ENCODE results near the gene S1PR1. TPM values are rescaled to one million over a fixed set of nuclear protein-coding genes. Genes with fewer than 3 reads are reported as not detected.

Gene S1PR1
- total RNA-seq, 1 donor from 2014 or later, result 0.29 TPM

GRCh38 chr1:101284622-101285218, 47.9 kb downstream of the S1PR1 start:
- no peak for TF ChIP-seq CTCF (conservative IDR thresholded peaks at IDR 0.05; ENCODE audit: low read depth, low read length)
- DNase-seq (ENCODE audit: low read depth), result no peak
- H3K4me3 ChIP-seq (ENCODE audit: low read depth, low read length), result no peak overlapping the region

GRCh38 chr1:101285922-101286570, 49.2 kb downstream of the S1PR1 start:
- no peak for TF ChIP-seq CTCF (conservative IDR thresholded peaks at IDR 0.05; ENCODE audit: low read depth, low read length)
- DNase-seq (ENCODE audit: low read depth), result no peak
- no peak overlapping the region for H3K4me3 ChIP-seq (ENCODE audit: low read depth, low read length)

GRCh38 chr1:101288491-101288944, 51.7 kb downstream of the S1PR1 start:
- H3K4me3 ChIP-seq (ENCODE audit: low read depth, low read length), result no peak overlapping the region
- DNase-seq (ENCODE audit: low read depth), result peak; percentile 35
- peak; percentile 96 for TF ChIP-seq CTCF (conservative IDR thresholded peaks at IDR 0.05; ENCODE audit: low read depth, low read length)

GRCh38 chr1:101290119-101290921, 53.5 kb downstream of the S1PR1 start:
- DNase-seq (ENCODE audit: low read depth), result no peak
- TF ChIP-seq CTCF (conservative IDR thresholded peaks at IDR 0.05; ENCODE audit: low read depth, low read length), result no peak
- H3K4me3 ChIP-seq (ENCODE audit: low read depth, low read length), result no peak overlapping the region

Other genes with a start within 250 kb of the S1PR1 start
- 14.2 and 38.8 TPM in 2 replicates for gene DPH5, start 211.2 kb upstream of the S1PR1 start, total RNA-seq